H9 (cell line): ENCODE results near the gene MORF4L1. TPM values are rescaled to one million over a fixed set of nuclear protein-coding genes. Genes with fewer than 3 reads are reported as not detected.

Experiments
- DNase-seq: peaks from one replicate; pipeline ENCODE4 v3.0.0-alpha.2; 2017
- H2AFZ ChIP-seq: one replicate; pipeline ENCODE4 v1.6.1; 2013; ENCODE audit warnings: mild to moderate bottlenecking, low read length, control low read depth, moderate library complexity
- H2AK5ac ChIP-seq: 2 replicates; pipeline ENCODE4 v1.6.1; 2013; ENCODE audit warnings: low read length, control low read depth, mixed read lengths; ENCODE audit not compliant: insufficient read length
- H2BK120ac ChIP-seq: one replicate; pipeline ENCODE4 v1.6.1; 2013; ENCODE audit warnings: low read depth, mild to moderate bottlenecking, low read length, control low read depth, inconsistent platforms; ENCODE audit not compliant: poor library complexity, severe bottlenecking
- H2BK12ac ChIP-seq: 2 replicates; pipeline ENCODE4 v1.6.1; 2013; ENCODE audit warnings: low read length, control low read depth, mixed read lengths, low read depth; ENCODE audit not compliant: insufficient read length
- H2BK15ac ChIP-seq: 2 replicates; pipeline ENCODE4 v1.6.1; 2013; ENCODE audit warnings: low read depth, low read length, control low read depth
- H2BK20ac ChIP-seq: one replicate; pipeline ENCODE4 v1.6.1; 2013; ENCODE audit warnings: low read depth, mild to moderate bottlenecking, low read length, control low read depth, inconsistent platforms; ENCODE audit not compliant: poor library complexity, severe bottlenecking
- H2BK5ac ChIP-seq: 2 replicates; pipeline ENCODE4 v1.6.1; 2013; ENCODE audit warnings: low read length, control low read depth, mixed read lengths; ENCODE audit not compliant: insufficient read length
- H3K14ac ChIP-seq: 2 replicates; pipeline ENCODE4 v1.6.1; 2013; ENCODE audit warnings: low read length, control low read depth; ENCODE audit not compliant: insufficient read depth
- H3K18ac ChIP-seq: 2 replicates; pipeline ENCODE4 v1.6.1; 2013; ENCODE audit warnings: low read depth, mild to moderate bottlenecking, mixed read lengths, low read length, control low read depth; ENCODE audit not compliant: insufficient read length
- H3K23ac ChIP-seq: 2 replicates; pipeline ENCODE4 v1.6.1; 2013; ENCODE audit warnings: low read length, control low read depth, mixed read lengths, low read depth; ENCODE audit not compliant: insufficient read length
- H3K23me2 ChIP-seq: 2 replicates; pipeline ENCODE4 v1.6.1; 2013; ENCODE audit warnings: low read depth, mild to moderate bottlenecking, mixed read lengths, low read length, control low read depth; ENCODE audit not compliant: insufficient read length, poor library complexity, severe bottlenecking
- H3K27ac ChIP-seq: 2 replicates; pipeline ENCODE4 v1.5.1; 2013; ENCODE audit warnings: low read length, control low read depth, mixed read lengths, low read depth; ENCODE audit not compliant: insufficient read length
- H3K27me3 ChIP-seq: 2 replicates; pipeline ENCODE4 v1.6.1; 2013; ENCODE audit warnings: low read length, control low read depth, inconsistent platforms; ENCODE audit not compliant: insufficient read depth
- H3K4ac ChIP-seq: 2 replicates; pipeline ENCODE4 v1.6.1; 2013; ENCODE audit warnings: low read depth, mild to moderate bottlenecking, control low read depth, inconsistent platforms, low read length, moderate library complexity
- H3K4me1 ChIP-seq: 2 replicates; pipeline ENCODE4 v1.6.1; 2013; ENCODE audit warnings: low read length, control low read depth, inconsistent platforms; ENCODE audit not compliant: insufficient read depth
- H3K4me2 ChIP-seq: 2 replicates; pipeline ENCODE4 v1.6.1; 2013; ENCODE audit warnings: low read length, control low read depth, mixed read lengths; ENCODE audit not compliant: insufficient read length, insufficient read depth
- H3K56ac ChIP-seq: 2 replicates; pipeline ENCODE4 v1.6.1; 2013; ENCODE audit warnings: low read depth, mild to moderate bottlenecking, mixed read lengths, low read length, control low read depth; ENCODE audit not compliant: insufficient read length
- H3K79me1 ChIP-seq: 2 replicates; pipeline ENCODE4 v1.6.1; 2013; ENCODE audit warnings: low read depth, mild to moderate bottlenecking, moderate library complexity, low read length, control low read depth, inconsistent platforms; ENCODE audit not compliant: insufficient read depth, poor library complexity, severe bottlenecking
- H3K79me2 ChIP-seq: 2 replicates; pipeline ENCODE4 v1.6.1; 2013; ENCODE audit warnings: low read length, control low read depth, inconsistent platforms; ENCODE audit not compliant: insufficient read depth
- H3K9ac ChIP-seq: 2 replicates; pipeline ENCODE4 v1.6.1; 2013; ENCODE audit warnings: low read length, control low read depth, mixed read lengths; ENCODE audit not compliant: insufficient read length; ENCODE audit errors: extremely low read depth
- H3K9me3 ChIP-seq: one replicate; pipeline ENCODE4 v1.6.1; 2013; ENCODE audit warnings: low read depth, low read length, inconsistent platforms; ENCODE audit not compliant: control insufficient read depth
- H3T11ph ChIP-seq: one replicate; pipeline ENCODE4 v1.6.1; 2013; ENCODE audit warnings: mild to moderate bottlenecking, low read length, control low read depth, inconsistent platforms
- H4K20me1 ChIP-seq: one replicate; pipeline ENCODE4 v1.6.1; 2013; ENCODE audit not compliant: control insufficient read depth, insufficient read length, insufficient read depth
- H4K5ac ChIP-seq: 2 replicates; pipeline ENCODE4 v1.6.1; 2013; ENCODE audit warnings: low read depth, mild to moderate bottlenecking, mixed read lengths, low read length, control low read depth; ENCODE audit not compliant: insufficient read length
- H4K8ac ChIP-seq: replicated peaks from 2 replicates; pipeline ENCODE4 v1.6.1; 2013; ENCODE audit warnings: low read length, control low read depth, mixed read lengths, low read depth; ENCODE audit not compliant: insufficient read length
- H4K91ac ChIP-seq: 2 replicates; pipeline ENCODE4 v1.6.1; 2013; ENCODE audit warnings: low read depth, mild to moderate bottlenecking, moderate library complexity, mixed read lengths, low read length, control low read depth; ENCODE audit not compliant: insufficient read length
- H3K27ac Mint-ChIP-seq, 3 experiments: 2 replicates in 2 of 3; 3 replicates in 1 of 3; pipeline ENCODE4 v1.8.0; 2020 to 2021; ENCODE audit warnings: mixed read lengths in 3 of 3, mild to moderate bottlenecking in 1 of 3, moderate library complexity in 1 of 3
- H3K27me3 Mint-ChIP-seq: 2 replicates; pipeline ENCODE4 v1.8.0; 2021; ENCODE audit warnings: low read depth, mild to moderate bottlenecking, moderate library complexity, mixed read lengths
- H3K36me3 Mint-ChIP-seq, 3 experiments: 2 replicates in 2 of 3; 3 replicates in 1 of 3; pipeline ENCODE4 v1.8.0; 2020 to 2021; ENCODE audit warnings: low read depth in 3 of 3, mixed read lengths in 3 of 3; ENCODE audit not compliant: insufficient read depth in 1 of 3
- H3K4me1 Mint-ChIP-seq, 2 experiments: 2 replicates each; pipeline ENCODE4 v1.8.0; 2020; ENCODE audit warnings: mixed read lengths in 2 of 2
- H3K4me3 Mint-ChIP-seq, 2 experiments: 2 replicates in 1 of 2; 3 replicates in 1 of 2; pipeline ENCODE4 v1.8.0; 2020 to 2021; ENCODE audit warnings: mild to moderate bottlenecking in 2 of 2, mixed read lengths in 2 of 2, moderate library complexity in 1 of 2
- H3K9me3 Mint-ChIP-seq, 2 experiments: 2 replicates in 1 of 2; 3 replicates in 1 of 2; pipeline ENCODE4 v1.8.0; 2020; ENCODE audit warnings: mild to moderate bottlenecking in 2 of 2, mixed read lengths in 2 of 2, moderate library complexity in 1 of 2
- WGBS: extraction: QIAGEN DNeasy Blood & Tissue Kit; methylation state at CpG from one replicate; pipeline ENCODE4 v1.1.7; 2013; ENCODE audit warnings: missing lambda C conversion rate, low lambda C conversion rate, mixed read lengths; ENCODE audit not compliant: insufficient read length; ENCODE audit errors: extremely low coverage; 5-methylcytosine and 5-hydroxymethylcytosine counted together
- total RNA-seq: library from RNA; stranded (reverse); gene quantifications from 2 replicates; pipeline ENCODE4 v1.2.1, GENCODE V29; 2021
- TF ChIP-seq, protein P1 (sequence below): fragments of 200-600 bp; sonication (generic); conservative IDR thresholded peaks from 3 replicates; pipeline ENCODE4 v1.8.0; 2021; ENCODE audit warnings: antibody characterized with exemption, mild to moderate bottlenecking

The MORF4L1 gene
- total RNA-seq, 1 experiment from 2014 or later: 544 TPM

- H3K14ac ChIP-seq: no peak overlapping the region
- no peaks in the 10 kb centered on the region for H3K79me1 ChIP-seq
- Mint-ChIP-seq H3K4me1 (peaks cover 4% of the 10 kb centered on the region in 2 experiments; a peak in 2 of 4 replicates), H3K36me3 (peaks cover 13 to 30% (median 28%) of the 10 kb centered on the region in 3 experiments), H3K4me3 (no peak overlapping the region), H3K27ac (no peak overlapping the region; a peak in 1 of 7 replicates), H3K9me3 (no peaks in the 10 kb centered on the region; a peak in 1 of 5 replicates), H3K27me3 (no peaks in the 10 kb centered on the region)
- H2AK5ac ChIP-seq: no peak overlapping the region
- no peaks in the 10 kb centered on the region for H3K9me3 ChIP-seq
- H4K5ac ChIP-seq: no peak overlapping the region
- H3K4me2 ChIP-seq: no peak overlapping the region
- no peak overlapping the region for H3K56ac ChIP-seq
- H3K23me2 ChIP-seq: no peaks in the 10 kb centered on the region
- no peak overlapping the region for H2BK20ac ChIP-seq
- H3K23ac ChIP-seq: no peak overlapping the region
- H3K9ac ChIP-seq: no peak overlapping the region
- H3T11ph ChIP-seq: no peak overlapping the region
- H2BK120ac ChIP-seq: no peak overlapping the region
- H3K79me2 ChIP-seq: no peaks in the 10 kb centered on the region
- no peaks in the 10 kb centered on the region for H4K20me1 ChIP-seq
- no peak overlapping the region for H2AFZ ChIP-seq
- no peak overlapping the region for H4K91ac ChIP-seq
- DNase-seq: no peak
- H3K27ac ChIP-seq: no peak overlapping the region
- no peak overlapping the region for H4K8ac ChIP-seq
- no peaks in the 10 kb centered on the region for H3K4me1 ChIP-seq
- H2BK5ac ChIP-seq: no peak overlapping the region
- H3K18ac ChIP-seq: no peak overlapping the region
- no CpG with 5 or more reads among the region's 10 CpGs for WGBS
- no peak overlapping the region for H3K4ac ChIP-seq
- H2BK12ac ChIP-seq: no peak overlapping the region
- TF ChIP-seq, protein P1, sequence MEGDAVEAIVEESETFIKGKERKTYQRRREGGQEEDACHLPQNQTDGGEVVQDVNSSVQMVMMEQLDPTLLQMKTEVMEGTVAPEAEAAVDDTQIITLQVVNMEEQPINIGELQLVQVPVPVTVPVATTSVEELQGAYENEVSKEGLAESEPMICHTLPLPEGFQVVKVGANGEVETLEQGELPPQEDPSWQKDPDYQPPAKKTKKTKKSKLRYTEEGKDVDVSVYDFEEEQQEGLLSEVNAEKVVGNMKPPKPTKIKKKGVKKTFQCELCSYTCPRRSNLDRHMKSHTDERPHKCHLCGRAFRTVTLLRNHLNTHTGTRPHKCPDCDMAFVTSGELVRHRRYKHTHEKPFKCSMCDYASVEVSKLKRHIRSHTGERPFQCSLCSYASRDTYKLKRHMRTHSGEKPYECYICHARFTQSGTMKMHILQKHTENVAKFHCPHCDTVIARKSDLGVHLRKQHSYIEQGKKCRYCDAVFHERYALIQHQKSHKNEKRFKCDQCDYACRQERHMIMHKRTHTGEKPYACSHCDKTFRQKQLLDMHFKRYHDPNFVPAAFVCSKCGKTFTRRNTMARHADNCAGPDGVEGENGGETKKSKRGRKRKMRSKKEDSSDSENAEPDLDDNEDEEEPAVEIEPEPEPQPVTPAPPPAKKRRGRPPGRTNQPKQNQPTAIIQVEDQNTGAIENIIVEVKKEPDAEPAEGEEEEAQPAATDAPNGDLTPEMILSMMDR: no peak
- no peaks in the 10 kb centered on the region for H3K27me3 ChIP-seq
- no peak overlapping the region for H2BK15ac ChIP-seq
Measured at GRCh38 chr15:78925076-78925624, 52.5 kb downstream of the MORF4L1 start.
